Femur (tissue), 1 donor: ENCODE data around the gene GNG11.
"Not testable (repeated sequence)": the region's sequence is repeated elsewhere in the genome, so short reads cannot be mapped to it uniquely, and the experiment has no call there.

Experiments
- DNase-seq: peaks from one replicate; pipeline ENCODE4 v3.0.0-alpha.2; 2017

Gene GNG11

DNA sequence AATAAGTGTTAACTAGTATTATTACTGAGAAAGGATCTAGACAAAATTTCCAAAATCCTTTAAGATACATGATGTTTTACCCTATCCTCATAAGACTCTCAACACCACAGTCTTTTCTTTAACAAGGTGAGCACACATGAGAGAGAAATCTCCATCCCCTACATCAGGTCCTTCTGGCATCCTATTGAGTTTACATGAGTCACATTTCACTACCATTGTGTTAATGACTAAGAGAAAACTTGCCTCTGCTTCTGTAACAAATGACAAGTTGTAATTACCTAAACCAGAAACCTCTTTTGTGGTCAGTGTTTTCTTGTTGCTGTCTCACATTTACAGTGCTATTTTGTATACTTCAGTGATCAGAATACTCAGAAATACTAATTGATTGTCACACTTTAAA, 9.9 kb upstream of the GNG11 start:
- DNase-seq: not testable (repeated sequence)

DNA sequence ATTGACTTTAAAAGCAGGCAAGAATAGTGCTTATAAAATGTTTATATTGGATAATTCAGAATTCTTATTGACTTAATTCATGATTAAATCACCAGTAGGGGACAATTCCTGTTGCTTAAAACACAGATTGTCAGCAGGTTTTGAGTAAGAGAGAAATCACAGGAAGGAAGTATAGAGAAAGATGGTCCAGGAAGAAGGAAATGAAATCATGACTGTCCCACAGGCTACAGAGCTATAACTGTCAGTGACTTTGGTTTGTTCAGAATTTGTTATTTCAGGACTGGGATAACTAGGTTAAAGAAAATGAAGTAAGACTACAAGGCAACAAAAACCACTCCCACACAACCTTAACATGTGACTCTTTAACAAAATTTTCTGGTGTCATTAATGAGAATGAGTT, 8.3 kb upstream of the GNG11 start:
- DNase-seq: no peak

DNA sequence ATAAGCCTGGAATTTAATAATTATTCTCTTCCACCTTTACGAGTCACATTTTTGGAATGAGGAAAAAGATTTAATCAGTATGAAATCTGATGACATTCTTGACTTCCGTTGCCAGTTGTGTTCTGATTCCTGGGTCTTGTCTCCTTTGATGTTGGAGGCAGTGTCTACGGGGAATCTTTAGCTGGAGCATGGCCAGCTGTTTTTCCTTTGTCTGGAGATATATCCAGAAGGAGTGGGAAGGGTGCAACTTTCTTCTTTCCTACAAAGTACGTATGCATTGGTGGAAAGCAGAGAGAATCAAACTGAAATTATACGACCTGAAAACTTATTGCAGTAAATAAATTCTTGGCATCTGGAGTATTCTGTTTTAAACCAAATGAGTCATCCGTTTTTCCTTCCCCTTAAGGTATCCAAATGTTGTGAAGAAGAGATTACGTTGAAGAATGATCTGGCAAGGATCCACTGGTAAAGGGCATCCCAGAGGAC, 6.9 kb upstream of the GNG11 start:
- DNase-seq: no peak

DNA sequence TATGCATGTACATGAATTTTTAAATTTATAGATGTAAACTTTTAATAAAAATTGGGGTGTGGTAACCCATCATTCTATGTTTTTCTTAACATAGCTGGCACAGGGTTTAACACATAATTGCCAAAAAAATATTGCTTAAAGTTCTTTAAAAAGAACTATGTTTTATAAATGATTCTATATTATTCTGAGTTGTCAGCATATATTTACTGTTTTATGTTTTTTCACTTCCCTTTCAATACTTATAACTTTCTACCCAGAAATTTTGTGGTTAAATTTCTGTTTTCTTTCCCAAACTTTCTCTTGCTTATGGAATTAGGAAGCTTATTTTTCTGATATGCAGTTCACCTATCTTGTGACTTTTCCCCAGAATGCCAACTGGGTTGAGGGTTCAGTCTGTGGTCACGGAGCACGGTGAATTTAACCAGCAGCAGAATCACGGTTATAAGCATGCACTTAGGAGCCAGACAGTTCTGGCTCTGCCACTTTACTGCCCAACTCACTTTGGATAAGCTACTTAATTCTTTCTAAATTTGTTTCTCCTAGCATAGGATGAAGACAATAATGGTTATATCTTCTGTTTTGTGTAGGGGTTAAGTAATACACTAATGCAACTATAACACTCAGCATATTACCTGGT, 6.2 kb upstream of the GNG11 start:
- DNase-seq: not testable (repeated sequence)

DNA sequence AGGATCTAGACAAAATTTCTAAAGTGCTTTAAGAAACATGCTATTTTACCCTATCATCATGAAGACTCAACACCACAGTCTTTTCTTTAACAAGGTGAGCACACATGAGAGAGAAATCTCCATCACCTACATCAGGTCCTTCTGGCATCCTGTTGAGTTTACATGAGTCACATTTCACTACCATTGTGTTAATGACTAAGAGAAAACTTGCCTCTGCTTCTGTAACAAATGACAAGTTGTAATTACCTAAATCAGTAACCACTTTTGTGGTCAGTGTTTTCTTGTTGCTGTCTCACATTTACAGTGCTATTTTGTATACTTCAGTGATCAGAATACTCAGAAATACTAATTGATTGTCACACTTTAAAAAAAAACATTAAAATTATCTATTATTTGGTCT, 5.6 kb upstream of the GNG11 start:
- not testable (repeated sequence) for DNase-seq

DNA sequence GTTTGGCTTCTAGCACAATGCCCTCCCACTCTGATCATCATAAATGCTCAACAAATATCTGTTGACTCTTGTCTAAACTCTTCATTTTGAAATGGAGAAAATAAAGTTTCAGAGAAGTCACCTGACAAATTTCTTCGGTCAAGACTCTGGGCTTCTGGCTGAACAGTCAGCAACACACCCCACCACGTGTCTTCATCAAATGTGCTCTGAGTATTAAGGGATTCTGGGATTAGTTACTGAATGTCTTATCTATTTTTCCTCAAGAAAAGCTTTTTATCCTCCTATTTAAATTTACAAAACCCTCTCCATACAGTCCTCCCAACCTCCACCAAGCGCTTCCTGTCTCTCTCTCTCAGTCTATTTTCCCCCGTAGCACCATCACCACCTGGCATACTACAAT, 5.2 kb upstream of the GNG11 start:
- DNase-seq: not testable (repeated sequence)

DNA sequence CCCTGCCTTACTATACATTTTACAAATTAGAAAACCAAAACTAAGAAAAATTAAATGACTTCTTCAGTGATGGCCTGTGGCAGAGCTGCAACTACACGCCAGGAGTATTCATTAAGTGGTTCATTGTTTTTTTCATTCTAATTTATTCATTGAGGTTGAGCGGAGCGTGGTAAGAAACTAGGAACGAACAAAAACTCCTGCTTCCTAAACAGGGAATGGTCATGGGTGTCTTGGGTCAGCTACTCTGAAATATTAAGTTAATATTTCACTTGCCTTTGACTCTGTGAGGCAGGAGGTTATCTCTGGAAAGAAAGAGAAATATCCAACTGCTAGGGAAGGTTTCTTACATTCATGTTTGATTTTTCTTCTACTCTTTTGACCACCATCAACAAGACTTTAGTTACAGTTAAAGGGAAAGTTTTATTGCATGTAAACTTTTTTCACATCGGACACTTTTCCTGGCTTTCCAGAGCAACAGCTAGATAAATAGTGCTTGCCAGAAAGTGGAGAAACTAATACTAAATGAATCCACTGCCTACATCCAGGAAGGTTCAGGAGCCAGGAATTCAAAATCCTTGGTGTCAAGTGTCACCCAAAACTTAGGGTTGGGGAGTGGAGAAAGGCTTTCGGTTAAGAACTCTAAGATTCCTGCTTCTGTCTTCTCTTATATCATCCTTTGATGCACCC, 896 bp upstream of the GNG11 start:
- no peak for DNase-seq

DNA sequence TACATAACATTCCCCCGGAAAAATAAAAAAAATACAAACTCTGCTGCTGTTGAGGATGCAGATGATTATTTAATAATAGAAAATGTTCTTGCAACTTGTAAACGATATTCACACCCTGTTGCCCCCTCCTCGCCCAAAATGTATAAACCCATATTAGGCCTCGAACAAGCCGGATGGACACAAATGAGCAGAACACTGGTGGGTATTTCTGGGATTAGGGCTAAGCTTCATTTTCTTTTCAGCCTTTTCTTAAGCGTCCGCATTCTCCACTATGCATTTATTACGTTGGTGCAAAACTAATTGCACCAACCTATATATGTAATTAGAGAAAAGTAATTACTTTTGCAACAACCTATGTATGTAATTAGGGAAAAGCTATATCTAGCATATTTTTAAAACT, 349 bp upstream of the GNG11 start:
- no peak for DNase-seq

DNA sequence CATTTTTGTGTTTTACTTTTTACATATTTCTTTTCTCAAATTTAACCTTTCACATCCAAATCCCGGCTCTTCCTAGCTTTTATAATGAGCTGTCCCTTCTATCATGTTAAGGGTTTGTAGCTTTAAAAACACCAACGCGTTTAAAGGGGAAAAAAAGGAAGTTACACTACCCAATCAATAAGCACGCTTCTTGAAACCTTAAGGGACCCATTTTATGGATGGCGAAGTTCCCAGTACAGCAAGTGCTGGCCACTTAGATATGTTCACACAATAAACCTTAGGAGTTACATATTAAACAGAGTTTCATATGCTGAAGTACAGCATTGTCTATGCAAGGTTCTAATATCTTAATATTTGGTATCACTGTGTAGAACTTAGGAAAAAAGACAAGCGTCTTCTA, 1.8 kb downstream of the GNG11 start:
- DNase-seq: peak; percentile 57

DNA sequence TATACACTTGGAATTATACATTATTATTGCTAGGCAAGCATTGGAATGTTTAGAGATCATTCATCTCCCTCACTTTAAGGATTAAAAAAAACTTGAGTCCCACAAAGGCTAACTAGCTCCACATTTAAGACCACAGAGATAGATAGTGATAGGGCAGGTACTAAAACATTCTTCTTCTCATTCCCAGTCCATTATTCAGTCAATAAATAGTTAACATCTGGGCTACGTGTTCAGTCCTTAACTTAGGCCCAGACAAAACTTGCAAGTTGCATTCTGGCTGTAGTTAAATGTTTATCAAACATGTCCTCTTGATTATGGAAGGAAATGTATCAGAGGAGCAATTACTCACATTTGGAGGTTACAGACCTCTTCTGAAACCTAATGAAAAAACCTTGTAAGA, 2.4 kb downstream of the GNG11 start:
- DNase-seq: no peak

DNA sequence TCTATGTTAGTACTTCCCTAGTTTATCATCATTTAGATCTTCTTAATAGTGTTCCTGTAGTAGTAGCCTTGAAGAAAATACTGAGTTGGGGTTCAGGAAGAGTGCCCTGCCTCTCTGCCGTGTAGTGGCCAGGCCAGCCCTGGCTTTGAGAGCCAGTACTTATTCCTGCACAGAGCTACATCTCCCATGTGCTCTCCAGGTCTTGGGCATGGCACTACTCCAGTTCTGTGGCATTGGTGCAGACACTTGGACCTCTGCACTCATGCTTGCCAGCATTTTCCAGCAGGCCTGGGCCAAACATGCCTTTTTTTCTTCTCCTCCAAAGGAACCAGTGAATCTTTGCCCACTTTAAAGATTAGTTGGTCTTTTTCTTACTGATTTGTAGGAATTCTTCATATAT, 5.3 kb downstream of the GNG11 start:
- no peak for DNase-seq

DNA sequence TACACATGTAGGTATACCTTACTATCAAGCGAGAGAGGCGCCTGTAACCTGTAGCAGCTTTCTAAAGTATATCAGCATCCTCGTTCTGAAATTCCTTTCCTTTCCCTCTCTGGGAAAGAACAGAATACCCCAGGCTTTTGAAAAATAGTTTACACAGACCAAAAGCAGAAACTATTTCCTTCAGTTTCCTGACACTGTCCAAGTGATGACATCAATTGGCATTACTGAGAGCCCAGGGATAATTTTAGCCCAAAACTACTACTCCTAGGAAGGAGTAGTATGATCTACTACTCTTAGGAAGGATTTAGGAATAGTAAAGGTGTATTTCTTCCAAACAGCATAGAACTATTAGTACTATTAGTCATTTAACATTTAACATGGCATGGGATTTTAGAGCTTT, 6.0 kb downstream of the GNG11 start:
- no peak for DNase-seq

DNA sequence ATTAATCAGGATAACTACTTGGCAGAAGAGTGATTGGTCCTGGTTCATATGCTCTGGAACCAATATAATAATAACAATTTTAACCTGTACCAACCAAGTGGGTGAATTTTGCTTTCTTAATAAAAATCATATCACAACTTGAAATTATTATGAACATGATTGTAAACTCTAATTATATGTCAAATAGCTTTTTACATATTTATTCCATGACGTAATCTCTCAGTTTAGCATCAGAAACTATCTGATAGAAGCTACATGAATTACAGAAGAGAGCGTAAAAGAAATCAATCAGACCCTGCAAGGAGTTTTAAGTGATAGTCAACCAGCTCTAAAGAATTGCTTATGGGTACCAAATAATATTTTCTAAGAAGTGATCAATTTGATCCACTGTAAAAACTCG, 10.1 kb downstream of the GNG11 start:
- DNase-seq: no peak

DNA sequence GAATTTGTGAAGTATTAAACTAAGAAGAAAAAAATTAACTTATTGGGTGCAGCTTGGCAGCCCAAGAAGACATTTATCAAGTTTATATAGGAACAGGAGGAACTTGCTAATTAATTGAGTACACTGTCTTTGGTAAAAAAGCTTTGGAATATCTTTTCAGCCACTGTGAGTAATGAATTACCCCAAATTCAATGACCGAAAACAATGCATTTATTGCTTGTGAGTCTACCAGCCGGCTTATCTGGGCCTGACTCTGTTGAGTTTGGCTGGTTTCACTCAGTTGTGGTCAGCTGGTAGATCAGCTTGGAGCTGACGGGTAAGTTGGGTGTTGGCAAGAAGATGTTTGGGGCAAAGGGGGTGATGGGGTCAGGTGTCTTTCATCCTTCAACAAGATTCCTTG, 11.6 kb downstream of the GNG11 start:
- no peak for DNase-seq

DNA sequence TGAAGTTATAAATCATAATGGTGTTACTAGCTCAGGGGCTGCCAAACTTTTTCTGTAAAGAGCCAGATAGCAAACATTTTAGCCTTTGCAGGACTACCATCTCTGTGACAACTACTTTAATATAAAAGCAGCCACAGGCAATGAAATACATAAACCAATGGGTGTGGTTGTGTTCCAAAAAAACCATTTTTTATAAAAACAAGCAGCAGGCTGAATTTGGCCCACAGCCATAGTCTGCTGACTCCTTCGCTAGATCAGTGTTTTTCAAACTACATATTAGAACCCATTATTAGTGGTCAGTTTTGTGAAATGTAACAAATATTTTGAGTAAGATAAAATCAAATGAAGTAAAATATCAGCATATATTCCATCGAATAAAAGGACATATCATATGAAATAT, 13.6 kb downstream of the GNG11 start:
- no peak for DNase-seq

DNA sequence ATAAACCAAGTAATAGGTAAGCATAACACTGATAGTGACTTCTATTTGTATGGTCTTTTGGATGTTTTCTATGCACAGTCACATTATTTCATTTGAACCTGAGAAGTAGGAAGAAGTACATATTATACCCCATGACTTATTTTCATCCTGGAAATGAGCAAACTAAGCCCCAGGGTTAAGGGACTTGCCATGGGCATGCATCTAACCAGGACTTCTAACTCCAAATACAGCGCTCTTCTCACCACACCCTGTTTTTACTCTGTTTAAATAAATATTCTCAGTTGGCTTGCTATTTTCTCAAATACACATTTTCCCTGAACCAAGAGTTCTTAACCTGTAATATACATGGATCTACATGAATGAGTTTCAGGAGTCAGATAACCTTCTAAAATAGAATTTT, 16.3 kb downstream of the GNG11 start:
- DNase-seq: no peak

DNA sequence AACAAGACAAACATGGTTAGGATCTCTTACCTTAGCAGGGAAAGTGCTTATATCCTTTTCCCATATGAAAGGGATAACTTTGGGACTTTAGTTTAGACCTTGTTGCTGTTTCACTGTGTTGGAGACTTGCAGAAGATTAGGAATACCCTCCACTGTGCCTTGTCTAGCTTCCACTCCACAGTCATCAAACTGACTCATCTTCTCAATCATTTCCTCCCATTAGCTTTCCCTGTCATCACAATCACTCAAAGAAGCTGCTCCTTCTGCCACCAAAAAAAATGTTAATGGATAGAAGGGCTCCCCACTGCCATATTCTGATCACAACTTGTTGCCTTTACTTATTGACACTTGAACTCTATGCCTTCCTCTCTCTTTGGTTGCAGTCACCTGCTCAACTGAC, 16.8 kb downstream of the GNG11 start:
- no peak for DNase-seq

DNA sequence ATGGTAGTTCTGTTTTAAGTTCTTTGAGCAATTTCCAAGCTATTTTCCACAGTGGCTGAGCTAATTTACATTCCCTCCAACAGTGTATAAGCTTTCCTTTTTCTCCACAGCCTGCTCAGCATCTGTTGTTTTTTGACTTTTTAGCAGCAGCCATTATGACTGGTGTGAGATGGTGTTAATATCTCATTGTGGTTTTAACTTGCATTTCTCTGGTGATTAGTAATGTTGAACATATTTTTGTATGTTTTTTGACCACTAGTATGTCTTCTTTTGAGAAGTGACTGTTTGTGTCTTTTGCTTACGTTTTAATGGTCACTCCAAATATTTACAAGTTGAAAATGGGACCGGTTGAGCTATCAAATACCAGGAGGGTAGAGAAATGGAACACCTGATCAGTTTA, 20.4 kb downstream of the GNG11 start:
- DNase-seq: no peak

DNA sequence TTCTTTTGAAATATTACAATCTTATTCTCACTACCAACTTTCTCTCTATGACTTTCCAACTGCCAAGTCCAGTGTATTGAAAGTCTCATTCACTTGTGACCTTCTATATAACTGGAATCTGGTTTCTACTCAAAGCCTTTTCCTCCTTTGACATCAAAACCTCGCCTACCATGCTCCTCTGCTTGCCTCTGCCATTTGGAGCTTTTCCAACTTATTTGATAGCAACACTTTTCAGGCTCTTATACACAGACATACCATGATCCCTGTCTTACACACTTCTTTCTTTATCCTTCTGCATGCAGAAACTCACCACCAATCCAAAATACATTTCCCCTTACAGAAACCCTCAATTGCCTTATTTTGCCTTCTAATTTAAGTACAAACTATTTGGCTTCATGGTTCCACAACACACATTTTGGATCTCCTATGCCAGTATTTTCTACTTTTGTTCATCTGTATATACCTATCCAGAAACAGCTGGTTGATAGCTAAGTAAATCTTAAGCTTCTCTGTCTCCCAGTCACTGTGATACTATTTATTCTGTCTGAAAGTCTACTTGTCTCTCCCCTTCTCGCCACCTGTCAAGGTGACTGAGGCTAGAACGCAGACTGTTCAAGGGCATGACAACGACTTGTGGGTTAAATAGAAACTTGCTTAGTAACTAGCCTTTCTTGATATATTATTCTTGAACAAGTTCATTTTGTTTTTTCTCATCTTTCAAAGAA, 22.4 kb downstream of the GNG11 start:
- no peak for DNase-seq

DNA sequence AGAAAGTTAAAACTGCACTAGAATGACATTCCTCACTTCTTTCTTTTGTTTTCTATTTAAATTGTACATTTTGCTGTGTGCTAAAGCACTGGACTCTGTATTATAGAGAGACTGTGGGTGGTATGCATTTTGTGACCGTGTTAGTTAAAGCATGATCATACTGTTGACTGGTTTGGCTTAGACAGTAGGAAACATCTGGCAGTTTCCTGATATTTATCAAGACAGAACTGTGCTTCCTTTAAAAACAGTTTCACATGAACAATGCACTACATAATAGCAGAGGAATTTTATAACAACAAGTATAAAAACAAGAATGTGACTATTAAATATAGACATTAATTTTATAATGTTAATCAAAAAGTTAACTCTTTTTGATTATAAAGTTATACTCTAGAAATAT, 23.1 kb downstream of the GNG11 start:
- DNase-seq: no peak

DNA sequence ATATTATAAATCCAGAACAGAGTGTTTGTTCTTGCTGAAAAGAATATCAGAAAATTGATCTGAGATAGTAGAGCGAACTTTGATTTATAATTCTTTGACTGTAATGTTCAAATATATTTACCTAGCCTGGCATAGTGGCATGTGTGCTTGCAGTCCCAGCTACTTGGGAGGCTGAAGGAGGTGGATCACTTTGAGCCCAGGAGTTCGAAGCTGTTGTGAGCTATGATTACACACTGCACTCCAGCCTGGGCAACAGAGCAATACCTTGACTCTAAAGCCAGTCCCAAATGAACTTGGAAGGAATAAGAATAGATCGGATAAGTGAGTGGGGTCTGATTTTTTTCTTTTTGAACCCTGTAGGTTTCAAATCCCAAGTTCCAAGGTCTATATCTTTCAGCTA, 23.5 kb downstream of the GNG11 start:
- DNase-seq: no peak

DNA sequence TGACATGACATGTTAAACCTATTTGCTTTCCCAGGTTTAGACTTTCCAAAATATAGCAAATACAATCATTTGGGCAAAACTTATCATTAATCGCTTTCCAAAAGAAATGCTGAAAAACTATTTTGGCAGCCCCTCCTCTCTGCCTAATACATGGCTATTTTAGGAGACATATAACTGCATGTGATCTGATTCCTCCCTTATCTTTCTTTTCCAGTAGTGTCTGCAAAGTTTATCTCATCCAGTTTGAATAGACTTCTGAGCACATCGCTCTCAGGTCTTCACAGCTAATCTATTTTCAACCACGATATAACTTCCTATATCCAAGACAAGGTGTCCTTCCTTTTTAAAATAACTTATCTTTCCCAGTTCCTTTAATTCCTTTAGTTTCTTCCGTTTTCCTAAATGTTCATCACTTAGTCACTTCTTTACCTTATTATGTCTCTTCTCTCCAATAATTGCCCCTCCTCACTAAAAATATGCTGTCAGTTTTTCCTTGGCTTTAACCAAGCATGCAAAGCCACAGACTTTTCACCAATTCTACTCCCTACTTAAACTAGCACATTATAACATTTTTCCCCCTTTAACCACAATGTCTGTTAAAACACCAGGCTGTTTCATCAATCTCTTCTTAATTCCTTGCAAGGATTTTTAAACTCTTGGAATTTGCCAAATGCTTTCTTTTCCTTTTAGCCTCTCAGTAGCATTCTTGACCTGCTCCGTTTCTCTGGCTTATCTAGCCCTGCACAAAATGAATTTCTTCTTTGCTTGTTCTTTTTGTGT, 24.4 kb downstream of the GNG11 start:
- no peak for DNase-seq

DNA sequence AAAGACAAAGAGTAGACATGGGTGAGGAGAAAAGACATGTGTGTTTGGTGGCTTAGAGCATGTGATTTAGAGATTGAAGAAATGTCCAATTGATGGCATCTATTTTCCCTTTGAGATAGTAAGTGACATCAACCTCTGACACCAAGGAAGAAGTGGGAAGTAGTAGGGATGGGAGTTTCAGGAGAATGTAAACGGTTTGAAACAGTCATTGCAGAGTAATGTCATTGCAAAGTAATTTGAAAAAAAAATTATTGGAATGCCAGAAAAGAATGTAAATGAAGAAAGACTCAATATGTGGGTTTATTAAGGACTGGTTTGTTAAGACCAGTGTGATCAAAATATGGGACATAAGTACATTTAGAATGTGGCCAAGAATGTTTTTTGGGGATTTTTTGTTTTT, 26.6 kb downstream of the GNG11 start:
- DNase-seq: no peak
